HG03354 (cell line): ENCODE measurements around the gene DOCK11.
"Not testable (repeated sequence)": the region's sequence is repeated elsewhere in the genome, so short reads cannot be mapped to it uniquely, and the experiment has no call there.

Source experiments
- ATAC-seq: cut with Tn5 transposase; IDR thresholded peaks from one replicate; pipeline ENCODE4 v1.9.1; 2021; ENCODE audit warnings: mild to moderate bottlenecking; ENCODE audit not compliant: unreplicated experiment, poor library complexity, severe bottlenecking

The DOCK11 gene

DNA sequence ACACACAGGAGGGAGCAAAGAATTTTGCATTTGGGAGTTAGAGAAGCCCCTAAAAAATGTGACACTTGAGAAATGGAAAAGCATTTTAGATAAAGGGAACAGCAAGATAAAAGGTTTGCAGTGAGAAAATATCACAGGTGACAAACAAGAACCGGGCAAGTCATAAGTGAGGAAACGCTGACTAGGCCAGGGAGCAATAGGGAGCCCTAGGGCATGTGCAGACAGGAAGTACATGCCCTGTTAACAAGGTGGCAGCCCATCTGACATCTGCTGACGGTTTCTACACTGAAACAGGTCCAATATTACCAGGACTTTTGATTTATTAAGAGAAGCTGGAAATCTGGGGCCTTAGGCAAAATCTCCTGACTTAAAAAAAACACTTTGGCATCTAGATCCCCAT, 227.8 kb downstream of the DOCK11 start:
- no peak for ATAC-seq

DNA sequence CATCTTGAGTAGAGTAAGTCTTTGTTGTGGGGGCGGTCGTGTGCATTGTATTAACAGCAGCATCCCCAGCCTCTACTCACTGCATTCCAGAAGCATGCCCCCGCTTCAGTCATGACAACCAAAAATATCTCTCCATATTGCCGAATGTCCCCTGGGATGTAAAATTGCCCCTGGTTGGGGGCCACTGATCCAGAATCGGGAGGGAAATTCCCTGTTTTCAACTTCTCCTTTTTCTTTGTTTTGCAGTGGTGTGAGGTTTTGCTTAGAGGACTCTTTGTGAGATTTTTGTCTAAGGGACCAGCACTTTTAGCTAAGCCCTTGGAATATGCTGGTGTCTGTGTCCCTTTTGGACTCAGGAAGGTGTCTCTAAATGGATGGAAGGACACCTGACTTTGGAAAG, 228.8 kb downstream of the DOCK11 start:
- no peak for ATAC-seq

DNA sequence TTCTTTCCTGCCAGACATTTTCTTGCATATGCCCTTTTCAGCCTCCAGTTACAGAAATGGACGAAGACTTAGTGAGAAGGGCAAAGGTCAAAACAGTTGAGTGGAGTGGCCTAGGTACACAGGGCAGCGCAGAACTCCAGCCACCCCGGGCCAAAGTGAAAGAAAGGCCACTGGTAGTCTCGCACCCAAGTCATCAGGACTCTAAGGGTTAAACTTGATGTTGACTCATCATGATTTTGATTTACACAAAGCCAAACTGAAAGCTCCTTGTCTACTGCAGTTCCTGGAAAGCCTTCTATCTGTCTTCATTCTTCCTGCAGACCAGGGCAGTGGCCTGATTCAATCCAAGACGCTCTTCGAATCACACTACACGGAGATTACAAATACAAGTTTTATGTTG, 229.2 kb downstream of the DOCK11 start:
- no peak for ATAC-seq

DNA sequence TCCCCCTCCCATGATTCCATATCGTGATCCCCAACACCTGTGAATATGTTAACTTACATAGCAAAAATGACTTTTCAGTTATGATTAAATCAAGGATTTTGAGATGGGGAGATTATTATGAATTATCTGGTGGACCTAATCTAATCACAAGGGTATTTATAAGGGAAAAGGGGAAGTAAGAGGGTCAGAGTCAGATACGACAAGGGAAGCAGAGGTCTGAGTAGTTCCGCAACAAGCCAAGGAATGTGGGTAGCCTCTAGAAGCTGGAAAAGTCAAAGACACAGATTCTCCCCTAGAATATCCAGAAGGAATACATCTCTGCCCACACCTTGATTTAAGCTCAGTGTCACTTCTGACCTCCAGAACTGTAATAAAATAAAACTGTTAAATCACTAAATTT, 230.8 kb downstream of the DOCK11 start:
- ATAC-seq = no peak

DNA sequence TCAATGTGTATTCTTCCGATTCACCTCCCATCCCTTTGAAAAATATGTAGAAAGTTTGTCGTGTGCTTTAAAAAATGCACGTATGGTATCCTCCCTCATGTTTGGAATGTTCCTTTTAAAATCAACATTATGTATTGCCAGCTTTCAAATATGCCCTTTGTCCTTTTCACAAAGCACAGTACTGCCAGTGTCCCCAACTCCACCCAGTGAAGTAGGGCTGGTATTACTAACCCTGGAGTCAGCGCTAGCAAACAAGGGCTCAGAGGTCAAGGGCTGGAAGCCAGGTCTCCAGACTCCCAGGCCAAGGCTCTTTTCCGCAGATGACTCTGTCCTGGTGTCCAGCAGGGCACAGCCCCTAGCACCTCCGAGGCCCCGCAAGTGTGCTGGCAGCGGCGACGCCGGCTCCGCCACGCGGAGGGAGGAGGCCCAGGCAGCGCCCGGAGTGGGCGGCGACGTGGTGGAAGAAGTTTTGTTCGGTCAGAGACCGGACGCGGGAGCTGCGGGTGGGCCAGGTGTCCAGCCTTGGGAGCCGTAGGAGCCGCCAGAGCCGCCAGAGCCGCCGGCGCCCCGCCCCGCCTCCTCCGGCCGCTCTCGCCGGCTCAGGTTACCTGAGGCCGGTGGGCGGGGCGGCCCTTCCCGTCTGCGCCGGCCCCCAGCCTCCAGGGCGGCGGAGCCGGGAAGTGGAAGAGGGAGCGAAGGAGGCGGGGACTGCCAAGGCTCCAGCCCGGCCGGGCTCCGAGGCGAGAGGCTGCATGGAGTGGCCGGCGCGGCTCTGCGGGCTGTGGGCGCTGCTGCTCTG, 231.5 kb downstream of the DOCK11 start, which contains the start of gene IL13RA1:
TSS of gene IL13RA1 (plus strand) at position 720 of the 799 bp plus-strand sequence. CDS start at position 753, 33 bp downstream.
- peak; percentile 51 for ATAC-seq

DNA sequence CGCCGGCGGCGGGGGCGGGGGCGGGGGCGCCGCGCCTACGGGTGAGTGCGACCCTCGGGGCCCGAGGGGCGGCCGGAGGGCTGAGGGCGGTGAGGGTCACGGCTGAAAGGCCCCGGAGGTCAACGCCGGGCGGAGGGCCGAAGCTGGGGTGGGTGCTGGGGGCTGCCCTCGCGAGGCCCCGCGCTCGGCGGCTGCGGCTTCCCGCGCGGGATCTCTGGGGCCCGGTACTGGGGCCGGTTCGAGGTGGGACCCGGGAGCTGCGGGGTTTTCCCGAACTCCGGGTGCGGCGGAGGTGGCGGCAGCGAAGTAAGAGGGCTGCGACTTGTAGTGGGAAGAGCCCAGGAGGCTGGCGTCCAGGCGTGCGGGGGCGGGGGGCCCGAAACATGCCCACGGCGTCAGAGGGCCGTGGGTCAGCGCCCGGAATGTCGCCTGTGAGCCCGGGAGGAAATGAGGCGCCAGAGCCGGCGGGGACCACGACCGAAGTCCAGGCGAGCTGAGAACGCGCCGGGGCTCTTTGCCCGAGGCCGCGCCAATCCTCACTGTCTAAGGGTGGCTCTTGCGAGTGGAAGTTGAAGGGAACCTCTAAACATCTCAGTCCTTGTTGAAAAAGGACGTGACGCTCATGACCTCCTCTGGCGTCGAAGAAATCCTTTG, 232.2 kb downstream of the DOCK11 start:
- ATAC-seq = peak; percentile 31

DNA sequence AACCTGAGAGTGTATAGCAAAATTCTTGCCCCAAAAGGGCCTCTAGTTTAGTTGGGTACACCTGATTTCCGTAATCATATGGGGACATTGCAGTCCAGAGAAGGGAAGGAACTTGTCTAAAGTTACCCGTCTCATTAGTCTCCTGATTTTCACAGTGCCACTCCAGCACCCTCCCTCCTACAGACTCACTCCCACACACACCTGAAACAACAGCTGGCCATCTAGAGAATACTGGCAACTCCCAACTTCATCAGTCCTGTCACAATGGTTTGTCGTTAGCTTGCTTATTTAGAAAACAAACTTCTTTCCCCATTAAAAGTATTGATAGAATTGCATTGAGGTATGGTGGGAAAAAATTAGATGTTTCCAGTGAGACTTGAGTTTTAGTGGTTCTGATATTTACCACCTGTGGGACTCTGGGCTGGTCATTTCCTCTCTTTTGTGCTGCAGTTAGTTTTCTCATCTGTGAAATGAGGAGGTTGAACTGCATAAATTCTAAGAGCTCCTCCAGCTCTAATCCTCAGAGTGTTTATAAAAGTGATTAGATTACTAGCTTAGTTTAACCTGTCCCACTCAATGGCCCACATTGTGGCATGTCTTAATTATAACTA, 233.5 kb downstream of the DOCK11 start:
- ATAC-seq = no peak

DNA sequence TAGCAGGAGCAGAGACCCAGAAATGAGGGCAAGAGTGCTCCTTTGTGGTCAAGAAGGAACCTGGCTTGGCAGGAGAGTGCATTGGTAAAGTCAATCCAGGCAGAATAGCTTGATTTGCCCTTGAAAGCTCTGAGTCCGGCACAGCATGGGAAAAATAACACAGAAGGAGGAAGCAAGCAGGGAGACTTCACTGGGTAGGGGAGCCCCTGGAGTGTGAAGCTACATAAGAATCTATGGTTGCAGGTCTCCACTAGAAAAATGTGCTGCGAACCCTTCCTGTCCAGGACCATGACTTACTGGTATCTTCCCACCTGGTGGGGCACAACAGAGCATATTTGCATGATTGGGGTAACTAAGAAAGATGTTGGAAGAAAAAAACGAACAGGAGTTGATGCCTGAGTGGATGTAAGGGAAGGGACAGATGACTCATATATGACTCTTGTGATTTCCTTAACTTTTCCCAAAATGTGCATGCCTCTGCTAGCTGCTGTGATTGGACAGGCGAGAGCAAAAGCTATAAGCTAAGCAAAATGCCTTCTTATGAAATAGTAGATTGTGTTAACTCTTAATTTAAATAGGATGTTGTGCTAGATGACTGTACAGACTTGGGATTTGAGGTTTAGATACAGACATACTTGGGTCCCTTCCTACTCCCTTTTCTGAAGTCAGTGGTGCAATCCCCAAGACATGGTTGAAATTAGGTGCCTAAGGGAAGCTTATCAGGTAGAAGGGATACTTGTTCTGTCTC, 235.1 kb downstream of the DOCK11 start:
- no peak for ATAC-seq

DNA sequence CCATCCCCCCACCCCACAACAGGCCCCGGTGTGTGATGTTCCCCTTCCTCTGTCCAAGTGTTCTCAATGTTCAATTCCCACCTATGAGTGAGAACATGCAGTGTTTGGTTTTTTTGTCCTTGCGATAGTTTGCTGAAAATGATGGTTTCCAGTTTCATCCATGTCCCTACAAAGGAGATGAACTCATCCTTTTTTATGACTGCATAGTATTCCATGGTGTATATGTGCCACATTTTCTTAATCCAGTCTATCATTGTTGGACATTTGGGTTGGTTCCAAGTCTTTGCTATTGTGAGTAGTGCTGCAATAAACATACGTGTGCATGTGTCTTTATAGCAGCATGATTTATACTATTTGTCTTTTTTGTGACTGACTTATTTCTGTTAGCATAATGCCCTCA, 236.9 kb downstream of the DOCK11 start:
- not testable (repeated sequence) for ATAC-seq

DNA sequence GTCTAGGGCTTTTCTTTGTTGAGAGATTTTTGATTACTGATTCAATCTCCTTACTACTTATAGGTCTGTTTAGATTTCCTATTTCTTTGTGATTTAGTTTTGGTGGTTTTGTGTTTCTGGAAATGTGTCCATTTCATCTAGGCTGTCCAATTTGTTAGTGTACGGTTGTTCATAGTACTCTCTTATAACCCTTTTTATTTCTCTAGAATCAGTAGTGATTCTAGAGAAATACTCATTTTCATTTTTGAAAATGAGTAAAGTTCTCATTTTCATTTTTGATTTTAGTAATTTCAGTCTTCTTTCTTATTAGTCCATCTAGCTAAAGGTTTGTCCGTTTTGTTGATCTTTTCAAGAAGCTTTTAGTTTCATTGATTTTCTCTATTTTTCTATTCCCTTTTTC, 239.3 kb downstream of the DOCK11 start:
- peak; percentile 52 for ATAC-seq
